Measurements from ENCODE around the gene LPAR5.

Gene LPAR5

GRCh38 chr12:6620137-6620884 is 15.4 kb downstream of the LPAR5 start:
- no peaks in the 10 kb centered on the region for H3K4me1 ChIP-seq (ENCODE audit: control insufficient read depth, insufficient read depth, low read length)
- no peaks in the 10 kb centered on the region for H3K9me3 ChIP-seq (ENCODE audit: control insufficient read depth, low read length)
- no peaks in the 10 kb centered on the region for H3K36me3 ChIP-seq (ENCODE audit: control insufficient read depth, insufficient read depth, low read length)
- H3K27me3 ChIP-seq (ENCODE audit: control insufficient read depth, insufficient read depth, low read length, poor library complexity, severe bottlenecking): peaks cover 27% of the 10 kb centered on the region
- 61% methylated on average over 88 of the region's 88 CpGs for WGBS, 2 experiments
- H3K4me3 ChIP-seq (ENCODE audit: insufficient read depth, low read depth, low read length): no peak overlapping the region
- no peak overlapping the region for H3K27ac ChIP-seq (ENCODE audit: insufficient read depth, low read depth, low read length, poor library complexity, severe bottlenecking)

- H3K4me1 ChIP-seq (ENCODE audit: control insufficient read depth, insufficient read depth, low read length): no peaks in the 10 kb centered on the region
- no peak overlapping the region for H3K27ac ChIP-seq (ENCODE audit: insufficient read depth, low read depth, low read length, poor library complexity, severe bottlenecking)
- no peaks in the 10 kb centered on the region for H3K36me3 ChIP-seq (ENCODE audit: control insufficient read depth, insufficient read depth, low read length)
- no peak overlapping the region for H3K4me3 ChIP-seq (ENCODE audit: insufficient read depth, low read depth, low read length)
- H3K9me3 ChIP-seq (ENCODE audit: control insufficient read depth, low read length): no peaks in the 10 kb centered on the region
- peaks cover 27% of the 10 kb centered on the region for H3K27me3 ChIP-seq (ENCODE audit: control insufficient read depth, insufficient read depth, low read length, poor library complexity, severe bottlenecking)
- 90 to 94% methylated on average over 3 to 5 of the region's 5 CpGs for whole genome bisulfite sequencing, 2 experiments
Observed at GRCh38 chr12:6618483-6619225, 17.1 kb downstream of the LPAR5 start.

DNA sequence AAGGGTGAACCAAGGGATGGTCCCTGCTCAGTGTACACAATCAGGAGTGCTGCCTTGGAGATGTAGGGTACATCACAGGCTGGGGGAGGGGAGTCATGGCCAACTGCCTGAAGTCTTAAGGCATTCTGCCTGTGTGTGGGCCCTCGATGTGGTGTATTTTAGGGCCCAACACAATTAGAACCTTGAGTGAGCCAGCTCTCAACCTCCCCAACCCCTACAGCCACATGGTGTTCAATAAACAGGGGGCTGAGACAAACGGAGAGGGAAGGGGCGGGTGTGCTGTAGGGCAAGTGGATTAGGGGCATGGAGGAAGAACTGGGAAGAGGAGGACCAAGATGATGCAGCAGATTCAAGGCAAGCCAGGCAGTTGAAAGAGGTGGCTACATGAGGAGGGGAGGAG is 20.0 kb downstream of the LPAR5 start:
- 84% methylated on average over 3 of the region's 3 CpGs for WGBS, 2 experiments
- no peak overlapping the region for H3K27ac ChIP-seq (ENCODE audit: insufficient read depth, low read depth, low read length, poor library complexity, severe bottlenecking)
- peaks cover 22% of the 10 kb centered on the region for H3K27me3 ChIP-seq (ENCODE audit: control insufficient read depth, insufficient read depth, low read length, poor library complexity, severe bottlenecking)
- H3K9me3 ChIP-seq (ENCODE audit: control insufficient read depth, low read length): no peaks in the 10 kb centered on the region
- H3K4me3 ChIP-seq (ENCODE audit: insufficient read depth, low read depth, low read length): no peak overlapping the region
- no peaks in the 10 kb centered on the region for H3K36me3 ChIP-seq (ENCODE audit: control insufficient read depth, insufficient read depth, low read length)
- H3K4me1 ChIP-seq (ENCODE audit: control insufficient read depth, insufficient read depth, low read length): peaks cover 27% of the 10 kb centered on the region

DNA sequence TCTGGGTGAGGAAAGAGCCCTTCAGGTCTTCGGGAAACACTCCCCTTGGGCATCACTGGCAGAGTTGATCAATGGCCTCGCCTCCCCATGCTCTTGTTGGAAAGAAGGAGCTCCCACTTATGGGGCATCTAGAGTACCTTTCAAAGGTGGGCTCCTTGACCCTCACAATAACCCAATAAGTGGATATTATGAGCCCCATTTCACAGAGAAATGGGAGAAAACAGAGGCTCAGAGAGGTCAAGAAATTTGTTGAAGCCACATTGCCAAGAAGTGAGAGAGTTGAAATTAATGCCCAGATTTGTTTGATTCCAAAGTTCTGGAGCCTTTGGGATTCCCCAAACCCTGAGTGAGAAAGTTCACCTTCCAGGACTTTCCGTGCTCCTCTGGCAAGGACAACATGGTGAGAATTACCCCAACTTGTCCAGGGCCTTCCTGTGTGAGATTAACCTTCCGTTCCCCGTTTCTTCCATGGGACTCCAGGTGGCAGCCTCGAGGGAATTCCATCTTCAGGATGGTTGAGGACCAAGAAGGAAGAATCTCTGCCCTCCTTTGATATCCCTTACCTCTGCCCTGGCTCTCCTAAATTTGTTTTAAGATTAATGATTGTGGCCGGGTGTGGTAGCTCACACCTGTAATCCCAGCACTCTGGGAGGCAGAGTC is 21.1 kb downstream of the LPAR5 start:
- WGBS, 2 experiments: 71 to 72% methylated on average over 7 of the region's 7 CpGs
- peaks cover 30% of the 10 kb centered on the region for H3K4me1 ChIP-seq (ENCODE audit: control insufficient read depth, insufficient read depth, low read length)
- H3K27ac ChIP-seq (ENCODE audit: insufficient read depth, low read depth, low read length, poor library complexity, severe bottlenecking): peak overlapping the region; percentile 81
- no peak overlapping the region for H3K4me3 ChIP-seq (ENCODE audit: insufficient read depth, low read depth, low read length)
- no peaks in the 10 kb centered on the region for H3K9me3 ChIP-seq (ENCODE audit: control insufficient read depth, low read length)
- no peaks in the 10 kb centered on the region for H3K36me3 ChIP-seq (ENCODE audit: control insufficient read depth, insufficient read depth, low read length)
- H3K27me3 ChIP-seq (ENCODE audit: control insufficient read depth, insufficient read depth, low read length, poor library complexity, severe bottlenecking): peaks cover 10% of the 10 kb centered on the region

DNA sequence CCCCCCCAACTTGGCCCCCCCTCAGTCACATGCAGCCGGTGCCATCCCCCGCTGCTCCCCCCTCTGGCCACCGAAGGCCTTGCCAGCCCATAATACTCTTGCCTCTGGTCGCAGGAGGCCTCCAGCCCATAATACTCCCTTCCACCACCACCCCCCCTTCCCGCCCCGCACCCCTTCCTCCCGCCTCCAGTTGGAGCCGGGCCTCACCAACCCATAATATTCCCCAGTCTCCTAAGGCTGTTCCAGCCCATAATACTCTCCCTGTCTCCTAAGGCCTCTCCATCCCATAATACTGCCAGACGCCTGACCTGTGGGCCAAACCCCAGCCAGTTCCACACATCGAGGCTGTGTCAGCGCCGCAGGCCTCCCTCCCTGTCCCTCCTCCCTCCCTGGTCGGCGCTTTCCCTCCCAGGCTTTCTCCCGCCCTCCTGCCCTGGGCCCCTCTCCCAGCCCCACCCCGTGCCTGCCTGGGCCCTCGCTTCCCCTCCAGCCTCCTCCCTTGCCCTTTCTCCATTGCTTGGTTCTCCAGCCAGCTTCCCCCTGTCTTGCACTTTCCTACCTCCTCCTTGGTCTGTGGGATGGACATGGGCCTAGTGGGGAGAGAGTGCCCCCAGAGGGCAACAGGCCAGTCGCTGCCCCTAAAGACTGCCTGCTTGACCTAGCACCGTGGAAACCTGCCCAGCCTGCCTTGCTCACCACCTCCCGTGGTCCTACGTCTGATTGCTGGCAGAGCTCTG is 21.8 kb downstream of the LPAR5 start:
- Histone ChIP-seq H3K4me1 (ENCODE audit: control insufficient read depth, insufficient read depth, low read length) (peaks cover 30% of the 10 kb centered on the region), H3K9me3 (ENCODE audit: control insufficient read depth, low read length) (no peaks in the 10 kb centered on the region), H3K27ac (ENCODE audit: insufficient read depth, low read depth, low read length, poor library complexity, severe bottlenecking) (peak overlapping the region; percentile 81), H3K27me3 (ENCODE audit: control insufficient read depth, insufficient read depth, low read length, poor library complexity, severe bottlenecking) (peaks cover 3% of the 10 kb centered on the region), H3K4me3 (ENCODE audit: insufficient read depth, low read depth, low read length) (no peak overlapping the region), H3K36me3 (ENCODE audit: control insufficient read depth, insufficient read depth, low read length) (no peaks in the 10 kb centered on the region)
- 5% methylated on average over 20 to 21 of the region's 21 CpGs for WGBS, 2 experiments

GRCh38 chr12:6613015-6613775 is 22.6 kb downstream of the LPAR5 start:
- Histone ChIP-seq H3K9me3 (ENCODE audit: control insufficient read depth, low read length) (no peaks in the 10 kb centered on the region), H3K4me1 (ENCODE audit: control insufficient read depth, insufficient read depth, low read length) (peaks cover 30% of the 10 kb centered on the region), H3K4me3 (ENCODE audit: insufficient read depth, low read depth, low read length) (peak overlapping the region; percentile 14), H3K36me3 (ENCODE audit: control insufficient read depth, insufficient read depth, low read length) (no peaks in the 10 kb centered on the region), H3K27me3 (ENCODE audit: control insufficient read depth, insufficient read depth, low read length, poor library complexity, severe bottlenecking) (no peaks in the 10 kb centered on the region), H3K27ac (ENCODE audit: insufficient read depth, low read depth, low read length, poor library complexity, severe bottlenecking) (peak overlapping the region; percentile 94)
- WGBS, 2 experiments: 13 to 16% methylated on average over 15 to 16 of the region's 17 CpGs

DNA sequence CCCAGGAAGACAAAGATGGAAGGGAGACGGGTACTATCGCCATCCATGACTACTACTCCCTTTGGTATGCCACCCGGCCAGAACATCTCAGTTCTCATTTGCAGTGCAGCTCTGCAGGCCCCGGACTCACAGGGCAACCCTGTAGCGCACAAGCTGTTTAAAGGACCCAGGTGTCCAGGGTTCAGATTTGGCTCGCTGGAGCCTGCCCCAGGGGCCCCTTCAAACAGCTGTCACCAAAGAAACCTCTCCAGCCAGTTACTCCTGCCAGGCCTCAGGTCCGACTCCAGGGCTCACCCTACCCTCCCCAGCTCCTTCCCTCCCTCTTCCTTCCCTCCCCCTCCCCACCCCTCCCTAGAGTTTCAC is 23.1 kb downstream of the LPAR5 start:
- no peaks in the 10 kb centered on the region for H3K27me3 ChIP-seq (ENCODE audit: control insufficient read depth, insufficient read depth, low read length, poor library complexity, severe bottlenecking)
- peak overlapping the region; percentile 94 for H3K27ac ChIP-seq (ENCODE audit: insufficient read depth, low read depth, low read length, poor library complexity, severe bottlenecking)
- 59 to 68% methylated on average over 7 of the region's 7 CpGs for WGBS, 2 experiments
- peak overlapping the region; percentile 14 for H3K4me3 ChIP-seq (ENCODE audit: insufficient read depth, low read depth, low read length)
- H3K36me3 ChIP-seq (ENCODE audit: control insufficient read depth, insufficient read depth, low read length): no peaks in the 10 kb centered on the region
- H3K9me3 ChIP-seq (ENCODE audit: control insufficient read depth, low read length): no peaks in the 10 kb centered on the region
- peaks cover 30% of the 10 kb centered on the region for H3K4me1 ChIP-seq (ENCODE audit: control insufficient read depth, insufficient read depth, low read length)

- peaks cover 30% of the 10 kb centered on the region for H3K4me1 ChIP-seq (ENCODE audit: control insufficient read depth, insufficient read depth, low read length)
- H3K9me3 ChIP-seq (ENCODE audit: control insufficient read depth, low read length): no peaks in the 10 kb centered on the region
- peak overlapping the region; percentile 12 for H3K4me3 ChIP-seq (ENCODE audit: insufficient read depth, low read depth, low read length)
- WGBS, 2 experiments: 81 to 83% methylated on average over 6 of the region's 6 CpGs
- no peaks in the 10 kb centered on the region for H3K36me3 ChIP-seq (ENCODE audit: control insufficient read depth, insufficient read depth, low read length)
- no peaks in the 10 kb centered on the region for H3K27me3 ChIP-seq (ENCODE audit: control insufficient read depth, insufficient read depth, low read length, poor library complexity, severe bottlenecking)
- H3K27ac ChIP-seq (ENCODE audit: insufficient read depth, low read depth, low read length, poor library complexity, severe bottlenecking): peak overlapping the region; percentile 94
Observed at GRCh38 chr12:6612247-6612646, 23.5 kb downstream of the LPAR5 start.

DNA sequence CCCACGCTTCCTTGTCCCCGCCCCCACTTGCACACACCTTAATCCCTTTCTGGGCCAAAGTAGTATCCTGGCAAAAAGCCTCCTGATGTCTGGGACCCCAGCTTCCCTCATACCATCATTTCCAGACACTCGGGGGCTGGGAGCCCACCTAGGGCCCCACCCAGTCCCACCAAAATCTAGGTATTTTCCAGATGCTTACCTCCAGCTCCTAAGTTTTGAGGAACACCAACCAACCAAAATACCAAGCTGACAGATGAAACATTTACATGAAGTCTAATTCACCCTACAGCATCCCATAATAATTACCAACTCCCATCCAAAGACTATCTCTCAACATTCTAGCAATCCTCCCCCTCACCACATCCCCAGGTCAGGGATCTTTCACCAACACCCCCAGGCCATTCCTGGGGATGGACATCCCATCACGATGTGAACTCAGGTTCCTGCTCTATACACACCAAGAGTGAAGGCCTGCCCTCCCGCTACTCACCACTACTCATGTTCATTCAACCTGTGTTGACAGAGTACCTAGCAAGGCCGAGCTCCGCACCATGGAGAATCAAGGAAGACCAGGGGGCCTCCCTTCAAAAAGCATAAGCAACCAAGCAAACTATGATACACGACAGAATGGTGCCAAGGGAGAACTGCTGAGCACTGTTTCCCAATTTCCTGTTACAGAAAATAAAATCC is 27.0 kb downstream of the LPAR5 start:
- Histone ChIP-seq H3K4me3 (ENCODE audit: insufficient read depth, low read depth, low read length) (no peak overlapping the region), H3K9me3 (ENCODE audit: control insufficient read depth, low read length) (no peaks in the 10 kb centered on the region), H3K27ac (ENCODE audit: insufficient read depth, low read depth, low read length, poor library complexity, severe bottlenecking) (no peak overlapping the region), H3K27me3 (ENCODE audit: control insufficient read depth, insufficient read depth, low read length, poor library complexity, severe bottlenecking) (no peaks in the 10 kb centered on the region), H3K36me3 (ENCODE audit: control insufficient read depth, insufficient read depth, low read length) (no peaks in the 10 kb centered on the region), H3K4me1 (ENCODE audit: control insufficient read depth, insufficient read depth, low read length) (peaks cover 47% of the 10 kb centered on the region)
- 89% methylated on average over 8 of the region's 8 CpGs for WGBS, 2 experiments

Measured in ectodermal cell (in vitro differentiated cells).